ENCODE measurements around the gene RPL6.

RPL6 gene

GRCh38 chr12:112370868-112371510 is 38.4 kb downstream of the RPL6 start (continued):
- TF ChIP-seq CREB5 (CRISPR knock-in tag; IDR thresholded peaks at IDR 0.05; ENCODE audit: low read depth) (no peak), POU6F1 (CRISPR knock-in tag; IDR thresholded peaks at IDR 0.05; ENCODE audit: borderline replicate concordance, low read depth) (no peak), GLIS3 (CRISPR knock-in tag; IDR thresholded peaks at IDR 0.05) (no peak)

- no peak; the same call in 2 of the 3 replicates for ATAC-seq
- TF ChIP-seq CREB5 (CRISPR knock-in tag; IDR thresholded peaks at IDR 0.05; ENCODE audit: low read depth) (no peak), ISL1 (CRISPR knock-in tag; IDR thresholded peaks at IDR 0.05) (no peak), OSR1 (CRISPR knock-in tag; IDR thresholded peaks at IDR 0.05) (no peak), ZNF8 (CRISPR knock-in tag; IDR thresholded peaks at IDR 0.05) (no peak), ARNTL (CRISPR knock-in tag; IDR thresholded peaks at IDR 0.05; ENCODE audit: borderline replicate concordance, low read depth) (no peak), GLIS3 (CRISPR knock-in tag; IDR thresholded peaks at IDR 0.05) (no peak), ESRRG (CRISPR knock-in tag; IDR thresholded peaks at IDR 0.05) (no peak), ZC3H10 (CRISPR knock-in tag; IDR thresholded peaks at IDR 0.05) (no peak), ZFP30 (CRISPR knock-in tag; IDR thresholded peaks at IDR 0.05) (no peak), POU6F1 (CRISPR knock-in tag; IDR thresholded peaks at IDR 0.05; ENCODE audit: borderline replicate concordance, low read depth) (no peak), TOX (CRISPR knock-in tag; IDR thresholded peaks at IDR 0.05; ENCODE audit: borderline replicate concordance) (no peak)
Measured at GRCh38 chr12:112370199-112370598, 39.2 kb downstream of the RPL6 start.

DNA sequence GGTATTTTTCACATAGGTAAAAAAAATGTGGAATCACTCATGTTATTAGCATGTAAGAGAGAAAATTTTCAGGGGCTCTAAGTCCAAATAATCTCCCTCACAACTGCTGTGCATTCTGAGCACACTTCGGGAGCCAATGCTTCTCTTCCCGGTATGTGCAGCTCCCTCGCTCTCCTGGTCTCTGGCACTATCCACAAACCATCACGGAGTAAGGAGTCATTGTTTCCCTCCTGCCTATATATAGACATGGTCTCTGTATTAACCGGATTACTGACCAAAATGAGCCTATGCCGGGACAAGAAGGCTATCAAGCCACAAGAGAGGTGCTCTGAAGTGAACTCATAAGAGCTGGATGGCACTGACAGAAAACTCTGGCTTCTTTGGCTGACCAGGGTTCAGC is 40.5 kb downstream of the RPL6 start:
- TF ChIP-seq ESRRG (CRISPR knock-in tag; IDR thresholded peaks at IDR 0.05) = no peak
- no peak for TF ChIP-seq SNAI2 (CRISPR knock-in tag; IDR thresholded peaks at IDR 0.05)
- no peak for TF ChIP-seq ZNF8 (CRISPR knock-in tag; IDR thresholded peaks at IDR 0.05)
- TF ChIP-seq ZNF70 (CRISPR knock-in tag; IDR thresholded peaks at IDR 0.05) = no peak
- TF ChIP-seq TCF4 (CRISPR knock-in tag; IDR thresholded peaks at IDR 0.05; ENCODE audit: borderline replicate concordance) = no peak
- TF ChIP-seq, protein P1, sequence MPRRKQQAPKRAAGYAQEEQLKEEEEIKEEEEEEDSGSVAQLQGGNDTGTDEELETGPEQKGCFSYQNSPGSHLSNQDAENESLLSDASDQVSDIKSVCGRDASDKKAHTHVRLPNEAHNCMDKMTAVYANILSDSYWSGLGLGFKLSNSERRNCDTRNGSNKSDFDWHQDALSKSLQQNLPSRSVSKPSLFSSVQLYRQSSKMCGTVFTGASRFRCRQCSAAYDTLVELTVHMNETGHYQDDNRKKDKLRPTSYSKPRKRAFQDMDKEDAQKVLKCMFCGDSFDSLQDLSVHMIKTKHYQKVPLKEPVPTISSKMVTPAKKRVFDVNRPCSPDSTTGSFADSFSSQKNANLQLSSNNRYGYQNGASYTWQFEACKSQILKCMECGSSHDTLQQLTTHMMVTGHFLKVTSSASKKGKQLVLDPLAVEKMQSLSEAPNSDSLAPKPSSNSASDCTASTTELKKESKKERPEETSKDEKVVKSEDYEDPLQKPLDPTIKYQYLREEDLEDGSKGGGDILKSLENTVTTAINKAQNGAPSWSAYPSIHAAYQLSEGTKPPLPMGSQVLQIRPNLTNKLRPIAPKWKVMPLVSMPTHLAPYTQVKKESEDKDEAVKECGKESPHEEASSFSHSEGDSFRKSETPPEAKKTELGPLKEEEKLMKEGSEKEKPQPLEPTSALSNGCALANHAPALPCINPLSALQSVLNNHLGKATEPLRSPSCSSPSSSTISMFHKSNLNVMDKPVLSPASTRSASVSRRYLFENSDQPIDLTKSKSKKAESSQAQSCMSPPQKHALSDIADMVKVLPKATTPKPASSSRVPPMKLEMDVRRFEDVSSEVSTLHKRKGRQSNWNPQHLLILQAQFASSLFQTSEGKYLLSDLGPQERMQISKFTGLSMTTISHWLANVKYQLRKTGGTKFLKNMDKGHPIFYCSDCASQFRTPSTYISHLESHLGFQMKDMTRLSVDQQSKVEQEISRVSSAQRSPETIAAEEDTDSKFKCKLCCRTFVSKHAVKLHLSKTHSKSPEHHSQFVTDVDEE (CRISPR knock-in tag; IDR thresholded peaks at IDR 0.05) = no peak
- no peak for TF ChIP-seq GLIS3 (CRISPR knock-in tag; IDR thresholded peaks at IDR 0.05)
- no peak for TF ChIP-seq BACH2 (CRISPR knock-in tag; IDR thresholded peaks at IDR 0.05; ENCODE audit: borderline replicate concordance)
- TF ChIP-seq ZNF565 (CRISPR knock-in tag; conservative IDR thresholded peaks at IDR 0.05; ENCODE audit: low read depth) = no peak
- no peak for TF ChIP-seq ISL1 (CRISPR knock-in tag; IDR thresholded peaks at IDR 0.05)
- TF ChIP-seq OSR1 (CRISPR knock-in tag; IDR thresholded peaks at IDR 0.05) = no peak
- no peak for TF ChIP-seq ZFP30 (CRISPR knock-in tag; IDR thresholded peaks at IDR 0.05)
- TF ChIP-seq POU6F1 (CRISPR knock-in tag; IDR thresholded peaks at IDR 0.05; ENCODE audit: borderline replicate concordance, low read depth) = no peak
- no peak for TF ChIP-seq TOX (CRISPR knock-in tag; IDR thresholded peaks at IDR 0.05; ENCODE audit: borderline replicate concordance)
- TF ChIP-seq RARB (CRISPR knock-in tag; IDR thresholded peaks at IDR 0.05) = no peak
- TF ChIP-seq ARNTL (CRISPR knock-in tag; IDR thresholded peaks at IDR 0.05; ENCODE audit: borderline replicate concordance, low read depth) = no peak
- TF ChIP-seq CREB5 (CRISPR knock-in tag; IDR thresholded peaks at IDR 0.05; ENCODE audit: low read depth) = no peak
- TF ChIP-seq ZC3H10 (CRISPR knock-in tag; IDR thresholded peaks at IDR 0.05) = no peak
- TF ChIP-seq CSRNP3 (CRISPR knock-in tag; IDR thresholded peaks at IDR 0.05) = no peak
- no peak for TF ChIP-seq ZFP3 (CRISPR knock-in tag; IDR thresholded peaks at IDR 0.05)
- ATAC-seq = no peak

Measured in SK-N-SH treated with all-trans-retinoic acid at 6 μM for 48 hours (cell line).